NT2/D1 (cell line): Measurements from ENCODE around the gene FGD5.

Experiments
- SUZ12 ChIP-seq: IDR thresholded peaks from 2 replicates; pipeline ENCODE4 v1.6.1; 2011; ENCODE audit not compliant: insufficient read length, insufficient read depth; ENCODE audit errors: extremely low read depth
- YY1 ChIP-seq: IDR thresholded peaks from 2 replicates; pipeline ENCODE4 v1.6.1; 2011; ENCODE audit not compliant: insufficient read length, insufficient read depth
- ZNF274 ChIP-seq: IDR thresholded peaks from 2 replicates; pipeline ENCODE4 v1.6.1; 2011; ENCODE audit warnings: mild to moderate bottlenecking, low read depth, low read length

- TF ChIP-seq SUZ12 (no peak), YY1 (no peak), ZNF274 (no peak)
These were observed 115.2 kb downstream of the FGD5 start for GRCh38 chr3:14933820-14934425.
